ENCODE data around the gene MAFG.

DNA sequence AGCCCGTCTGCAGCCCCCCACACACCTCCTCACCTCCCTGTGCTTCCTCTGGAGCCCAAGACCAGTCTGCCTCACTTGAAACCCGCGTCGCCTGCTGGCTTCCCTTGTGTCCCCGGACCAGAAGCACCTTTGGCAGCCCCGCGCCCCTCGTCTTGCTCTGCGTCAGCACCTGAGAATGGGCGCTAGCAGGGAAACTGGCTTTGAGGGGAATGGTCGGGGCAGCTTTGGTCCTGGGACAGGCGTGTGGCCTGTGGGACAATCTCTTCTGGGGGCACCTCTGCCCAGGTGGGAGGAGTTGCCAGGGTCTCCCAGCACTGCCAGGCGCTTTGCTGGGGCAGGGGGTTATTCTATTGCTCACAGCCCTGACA, 3.6 kb upstream of the MAFG start:
- TF ChIP-seq, protein P1, sequence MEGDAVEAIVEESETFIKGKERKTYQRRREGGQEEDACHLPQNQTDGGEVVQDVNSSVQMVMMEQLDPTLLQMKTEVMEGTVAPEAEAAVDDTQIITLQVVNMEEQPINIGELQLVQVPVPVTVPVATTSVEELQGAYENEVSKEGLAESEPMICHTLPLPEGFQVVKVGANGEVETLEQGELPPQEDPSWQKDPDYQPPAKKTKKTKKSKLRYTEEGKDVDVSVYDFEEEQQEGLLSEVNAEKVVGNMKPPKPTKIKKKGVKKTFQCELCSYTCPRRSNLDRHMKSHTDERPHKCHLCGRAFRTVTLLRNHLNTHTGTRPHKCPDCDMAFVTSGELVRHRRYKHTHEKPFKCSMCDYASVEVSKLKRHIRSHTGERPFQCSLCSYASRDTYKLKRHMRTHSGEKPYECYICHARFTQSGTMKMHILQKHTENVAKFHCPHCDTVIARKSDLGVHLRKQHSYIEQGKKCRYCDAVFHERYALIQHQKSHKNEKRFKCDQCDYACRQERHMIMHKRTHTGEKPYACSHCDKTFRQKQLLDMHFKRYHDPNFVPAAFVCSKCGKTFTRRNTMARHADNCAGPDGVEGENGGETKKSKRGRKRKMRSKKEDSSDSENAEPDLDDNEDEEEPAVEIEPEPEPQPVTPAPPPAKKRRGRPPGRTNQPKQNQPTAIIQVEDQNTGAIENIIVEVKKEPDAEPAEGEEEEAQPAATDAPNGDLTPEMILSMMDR (IDR thresholded peaks at IDR 0.05), result no peak
- no peak for TF ChIP-seq POLR2A (IDR thresholded peaks at IDR 0.05)
